Measurements from ENCODE around the gene EXD2.
"Not testable (repeated sequence)": the region's sequence is repeated elsewhere in the genome, so short reads cannot be mapped to it uniquely, and the experiment has no call there.

EXD2 gene

GRCh38 chr14:69208666-69209065, 17.4 kb downstream of the EXD2 start:
- DNase-seq (no peak), ATAC-seq (ENCODE audit: insufficient read depth, low read depth) (no peak)
- Histone ChIP-seq H3K4me3 (ENCODE audit: low read depth in 1 of 2, low read length in 2 of 2) (no peak overlapping the region), H3K36me3 (ENCODE audit: insufficient read depth, low read length) (no peaks in the 10 kb centered on the region), H2AFZ (ENCODE audit: low read depth, low read length) (no peak overlapping the region), H3K27me3 (ENCODE audit: insufficient read depth, low read length, poor library complexity) (peaks cover 3% of the 10 kb centered on the region), H3K9ac (ENCODE audit: low read depth, low read length) (no peak overlapping the region), H3K4me2 (ENCODE audit: insufficient read depth, low read length) (no peak overlapping the region), H3K9me3 (ENCODE audit: insufficient read depth, low read length, severe bottlenecking) (no peaks in the 10 kb centered on the region), H3K4me1 (ENCODE audit: insufficient read depth, low read length) (no peaks in the 10 kb centered on the region), H3K27ac (ENCODE audit: low read length) (no peak overlapping the region), H3K79me2 (ENCODE audit: insufficient read depth, low read length) (no peaks in the 10 kb centered on the region), H4K20me1 (ENCODE audit: insufficient read depth, low read length) (no peaks in the 10 kb centered on the region)
- TF ChIP-seq EZH2 (IDR thresholded peaks at IDR 0.05; ENCODE audit: borderline replicate concordance, low read depth, low read length, severe bottlenecking) = no peak
- TF ChIP-seq, protein P1, sequence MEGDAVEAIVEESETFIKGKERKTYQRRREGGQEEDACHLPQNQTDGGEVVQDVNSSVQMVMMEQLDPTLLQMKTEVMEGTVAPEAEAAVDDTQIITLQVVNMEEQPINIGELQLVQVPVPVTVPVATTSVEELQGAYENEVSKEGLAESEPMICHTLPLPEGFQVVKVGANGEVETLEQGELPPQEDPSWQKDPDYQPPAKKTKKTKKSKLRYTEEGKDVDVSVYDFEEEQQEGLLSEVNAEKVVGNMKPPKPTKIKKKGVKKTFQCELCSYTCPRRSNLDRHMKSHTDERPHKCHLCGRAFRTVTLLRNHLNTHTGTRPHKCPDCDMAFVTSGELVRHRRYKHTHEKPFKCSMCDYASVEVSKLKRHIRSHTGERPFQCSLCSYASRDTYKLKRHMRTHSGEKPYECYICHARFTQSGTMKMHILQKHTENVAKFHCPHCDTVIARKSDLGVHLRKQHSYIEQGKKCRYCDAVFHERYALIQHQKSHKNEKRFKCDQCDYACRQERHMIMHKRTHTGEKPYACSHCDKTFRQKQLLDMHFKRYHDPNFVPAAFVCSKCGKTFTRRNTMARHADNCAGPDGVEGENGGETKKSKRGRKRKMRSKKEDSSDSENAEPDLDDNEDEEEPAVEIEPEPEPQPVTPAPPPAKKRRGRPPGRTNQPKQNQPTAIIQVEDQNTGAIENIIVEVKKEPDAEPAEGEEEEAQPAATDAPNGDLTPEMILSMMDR (IDR thresholded peaks at IDR 0.05; ENCODE audit: borderline replicate concordance, extremely low read depth, low read length, poor library complexity, severe bottlenecking) = no peak

- no peaks in the 10 kb centered on the region for H3K36me3 ChIP-seq (ENCODE audit: insufficient read depth, low read length)
- ATAC-seq (ENCODE audit: insufficient read depth, low read depth) = no peak
- H3K79me2 ChIP-seq (ENCODE audit: insufficient read depth, low read length) = no peaks in the 10 kb centered on the region
- H3K27me3 ChIP-seq (ENCODE audit: insufficient read depth, low read length, poor library complexity) = no peaks in the 10 kb centered on the region
- no peak overlapping the region for H3K4me2 ChIP-seq (ENCODE audit: insufficient read depth, low read length)
- no peak overlapping the region for H3K4me3 ChIP-seq (ENCODE audit: low read depth in 1 of 2, low read length in 2 of 2)
- no peaks in the 10 kb centered on the region for H4K20me1 ChIP-seq (ENCODE audit: insufficient read depth, low read length)
- no peak overlapping the region for H3K9ac ChIP-seq (ENCODE audit: low read depth, low read length)
- no peak overlapping the region for H2AFZ ChIP-seq (ENCODE audit: low read depth, low read length)
- no peak for DNase-seq
- TF ChIP-seq, protein P1 (IDR thresholded peaks at IDR 0.05; ENCODE audit: borderline replicate concordance, extremely low read depth, low read length, poor library complexity, severe bottlenecking) = no peak
- TF ChIP-seq EZH2 (IDR thresholded peaks at IDR 0.05; ENCODE audit: borderline replicate concordance, low read depth, low read length, severe bottlenecking) = no peak
- H3K27ac ChIP-seq (ENCODE audit: low read length) = no peak overlapping the region
- no peaks in the 10 kb centered on the region for H3K9me3 ChIP-seq (ENCODE audit: insufficient read depth, low read length, severe bottlenecking)
- no peaks in the 10 kb centered on the region for H3K4me1 ChIP-seq (ENCODE audit: insufficient read depth, low read length)
Measured at GRCh38 chr14:69214393-69214792, 23.1 kb downstream of the EXD2 start.

- ATAC-seq (ENCODE audit: insufficient read depth, low read depth) = not testable (repeated sequence)
Measured at GRCh38 chr14:69217663-69218062, 26.4 kb downstream of the EXD2 start.

DNA sequence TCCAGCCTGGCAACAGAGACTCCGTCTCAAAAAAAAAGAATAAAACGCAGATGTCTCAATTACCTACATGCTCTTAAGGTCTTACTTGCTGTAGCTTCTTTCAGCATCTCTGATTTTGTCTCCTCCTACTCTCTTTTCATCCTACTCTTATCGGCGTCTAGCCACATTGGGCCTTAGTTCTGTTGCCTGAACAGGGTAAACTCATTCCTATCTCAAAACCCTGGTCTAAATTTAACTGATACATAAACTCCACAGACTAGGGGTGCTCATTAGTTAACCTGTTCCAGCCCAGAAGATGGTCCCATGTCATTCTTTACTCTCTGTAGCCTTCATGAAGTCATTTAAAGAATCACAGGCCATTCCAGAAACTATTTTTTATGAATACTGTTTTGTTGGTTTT, 33.6 kb downstream of the EXD2 start:
- H3K27ac ChIP-seq (ENCODE audit: low read length) = no peak overlapping the region
- TF ChIP-seq, protein P1 (IDR thresholded peaks at IDR 0.05; ENCODE audit: borderline replicate concordance, extremely low read depth, low read length, poor library complexity, severe bottlenecking) = no peak
- TF ChIP-seq EZH2 (IDR thresholded peaks at IDR 0.05; ENCODE audit: borderline replicate concordance, low read depth, low read length, severe bottlenecking) = no peak
- no peaks in the 10 kb centered on the region for H4K20me1 ChIP-seq (ENCODE audit: insufficient read depth, low read length)
- no peak for DNase-seq
- no peak for ATAC-seq (ENCODE audit: insufficient read depth, low read depth)
- H3K4me3 ChIP-seq (ENCODE audit: low read depth in 1 of 2, low read length in 2 of 2) = no peak overlapping the region
- no peaks in the 10 kb centered on the region for H3K9me3 ChIP-seq (ENCODE audit: insufficient read depth, low read length, severe bottlenecking)
- no peak overlapping the region for H2AFZ ChIP-seq (ENCODE audit: low read depth, low read length)
- H3K4me2 ChIP-seq (ENCODE audit: insufficient read depth, low read length) = no peak overlapping the region
- no peak overlapping the region for H3K9ac ChIP-seq (ENCODE audit: low read depth, low read length)
- H3K36me3 ChIP-seq (ENCODE audit: insufficient read depth, low read length) = no peaks in the 10 kb centered on the region
- H3K79me2 ChIP-seq (ENCODE audit: insufficient read depth, low read length) = no peaks in the 10 kb centered on the region
- no peaks in the 10 kb centered on the region for H3K4me1 ChIP-seq (ENCODE audit: insufficient read depth, low read length)
- H3K27me3 ChIP-seq (ENCODE audit: insufficient read depth, low read length, poor library complexity) = no peaks in the 10 kb centered on the region

More at GRCh38 chr14:69217663-69218062, 26.4 kb downstream of the EXD2 start:
- not testable (repeated sequence) for H3K9me3 ChIP-seq (ENCODE audit: insufficient read depth, low read length, severe bottlenecking); H4K20me1 ChIP-seq (ENCODE audit: insufficient read depth, low read length); DNase-seq; H3K4me2 ChIP-seq (ENCODE audit: insufficient read depth, low read length); H3K79me2 ChIP-seq (ENCODE audit: insufficient read depth, low read length); H3K27me3 ChIP-seq (ENCODE audit: insufficient read depth, low read length, poor library complexity); H3K4me1 ChIP-seq (ENCODE audit: insufficient read depth, low read length); H3K36me3 ChIP-seq (ENCODE audit: insufficient read depth, low read length); H3K9ac ChIP-seq (ENCODE audit: low read depth, low read length); H2AFZ ChIP-seq (ENCODE audit: low read depth, low read length); H3K27ac ChIP-seq (ENCODE audit: low read length); H3K4me3 ChIP-seq (ENCODE audit: low read depth in 1 of 2, low read length in 2 of 2)
